Fibroblast of villous mesenchyme (primary cell): ENCODE measurements around the gene FN3KRP. TPM values are rescaled to one million over a fixed set of nuclear protein-coding genes. Genes with fewer than 3 reads are reported as not detected.

Experiments
- DNase-seq: peaks from one replicate; pipeline ENCODE4 v3.0.0-alpha.2; 2010; ENCODE audit warnings: low read depth
- H3K4me3 ChIP-seq: 2 replicates; pipeline ENCODE4 v1.5.1; 2011; ENCODE audit warnings: low read depth, mild to moderate bottlenecking, low read length
- total RNA-seq: library from RNA; depleted of rRNA; stranded (reverse); fragments of >200 nt; gene quantifications from 2 replicates; pipeline ENCODE4 v1.2.3, GENCODE V29; 2012
- TF ChIP-seq, protein P1 (sequence below): IDR thresholded peaks from 2 replicates; pipeline ENCODE4 v1.5.1; 2012; ENCODE audit warnings: low read depth, mild to moderate bottlenecking, low read length; ENCODE audit not compliant: insufficient read depth

The FN3KRP gene
- total RNA-seq, 1 donor = 11.2 TPM

DNA sequence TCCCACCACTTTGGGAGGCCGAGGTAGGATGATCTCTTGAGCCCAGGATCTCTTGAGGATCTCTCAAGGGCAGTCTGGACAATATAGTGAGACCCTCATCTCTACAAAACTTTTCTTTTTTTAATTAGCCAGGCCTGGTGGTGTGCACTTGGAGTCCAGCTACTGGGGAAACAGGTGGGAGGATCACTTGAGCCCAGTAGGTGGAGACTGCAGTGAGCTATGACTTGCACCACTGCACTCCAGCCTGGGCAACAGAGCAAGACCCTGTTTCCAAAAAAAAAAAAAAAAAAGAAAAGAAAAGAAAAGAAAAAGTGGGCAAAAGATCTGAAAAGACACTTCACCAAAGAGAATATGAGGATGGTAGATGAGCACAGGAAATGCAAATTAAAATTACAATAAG is 33.0 kb upstream of the FN3KRP start:
- no peak for DNase-seq
- no peak overlapping the region for H3K4me3 ChIP-seq
- TF ChIP-seq, protein P1, sequence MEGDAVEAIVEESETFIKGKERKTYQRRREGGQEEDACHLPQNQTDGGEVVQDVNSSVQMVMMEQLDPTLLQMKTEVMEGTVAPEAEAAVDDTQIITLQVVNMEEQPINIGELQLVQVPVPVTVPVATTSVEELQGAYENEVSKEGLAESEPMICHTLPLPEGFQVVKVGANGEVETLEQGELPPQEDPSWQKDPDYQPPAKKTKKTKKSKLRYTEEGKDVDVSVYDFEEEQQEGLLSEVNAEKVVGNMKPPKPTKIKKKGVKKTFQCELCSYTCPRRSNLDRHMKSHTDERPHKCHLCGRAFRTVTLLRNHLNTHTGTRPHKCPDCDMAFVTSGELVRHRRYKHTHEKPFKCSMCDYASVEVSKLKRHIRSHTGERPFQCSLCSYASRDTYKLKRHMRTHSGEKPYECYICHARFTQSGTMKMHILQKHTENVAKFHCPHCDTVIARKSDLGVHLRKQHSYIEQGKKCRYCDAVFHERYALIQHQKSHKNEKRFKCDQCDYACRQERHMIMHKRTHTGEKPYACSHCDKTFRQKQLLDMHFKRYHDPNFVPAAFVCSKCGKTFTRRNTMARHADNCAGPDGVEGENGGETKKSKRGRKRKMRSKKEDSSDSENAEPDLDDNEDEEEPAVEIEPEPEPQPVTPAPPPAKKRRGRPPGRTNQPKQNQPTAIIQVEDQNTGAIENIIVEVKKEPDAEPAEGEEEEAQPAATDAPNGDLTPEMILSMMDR = no peak

DNA sequence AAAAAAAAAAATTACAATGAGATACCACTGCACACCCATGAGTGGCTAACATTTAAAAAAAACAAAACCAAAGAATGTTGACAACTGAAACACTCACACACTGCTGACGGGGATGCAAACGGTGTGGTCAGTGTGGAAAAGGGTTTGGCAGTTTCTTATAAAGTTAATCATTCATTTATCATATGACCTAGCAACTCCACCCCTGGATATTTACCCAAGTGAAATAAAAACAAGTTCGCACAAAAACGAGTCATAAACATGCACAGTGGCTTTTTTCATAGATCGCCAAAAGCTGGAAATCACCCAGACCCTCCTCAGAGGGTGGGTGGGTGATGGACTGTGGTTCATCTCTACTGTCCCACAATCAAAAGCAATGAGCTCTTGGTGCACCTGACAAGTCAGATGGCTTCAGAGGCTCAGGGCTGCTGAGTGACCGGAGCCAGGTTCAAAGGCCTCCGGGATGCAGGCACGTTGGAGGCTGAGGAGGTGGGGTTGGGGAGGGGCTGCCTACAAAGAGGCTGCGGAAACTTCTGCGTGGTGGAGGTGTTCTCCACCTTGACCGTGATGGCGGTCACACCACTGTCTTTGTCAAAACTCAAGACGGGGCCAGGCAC is 32.2 kb upstream of the FN3KRP start:
- H3K4me3 ChIP-seq = no peak overlapping the region
- TF ChIP-seq, protein P1 = no peak
- DNase-seq = no peak

DNA sequence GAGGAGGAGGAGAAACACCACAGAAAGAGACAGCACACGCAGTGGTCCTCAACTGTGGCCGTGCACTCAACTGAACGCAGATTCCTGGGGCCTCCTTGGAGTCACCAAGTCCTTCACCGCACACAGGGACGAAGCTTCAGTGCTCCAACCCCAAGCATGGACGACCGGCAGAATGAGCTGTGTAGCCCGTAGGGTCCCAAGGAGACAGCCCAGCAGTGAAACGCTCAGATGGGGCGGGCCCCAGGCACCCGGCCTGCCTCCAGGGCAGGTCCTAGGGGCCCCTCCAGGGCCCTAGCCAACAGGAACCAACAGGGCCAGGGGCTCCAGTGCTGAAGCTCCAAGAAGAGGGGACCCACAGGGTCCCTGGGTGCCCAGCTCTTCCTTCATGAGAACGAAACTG is 31.2 kb upstream of the FN3KRP start:
- no peak overlapping the region for H3K4me3 ChIP-seq
- TF ChIP-seq, protein P1 = no peak
- no peak for DNase-seq

DNA sequence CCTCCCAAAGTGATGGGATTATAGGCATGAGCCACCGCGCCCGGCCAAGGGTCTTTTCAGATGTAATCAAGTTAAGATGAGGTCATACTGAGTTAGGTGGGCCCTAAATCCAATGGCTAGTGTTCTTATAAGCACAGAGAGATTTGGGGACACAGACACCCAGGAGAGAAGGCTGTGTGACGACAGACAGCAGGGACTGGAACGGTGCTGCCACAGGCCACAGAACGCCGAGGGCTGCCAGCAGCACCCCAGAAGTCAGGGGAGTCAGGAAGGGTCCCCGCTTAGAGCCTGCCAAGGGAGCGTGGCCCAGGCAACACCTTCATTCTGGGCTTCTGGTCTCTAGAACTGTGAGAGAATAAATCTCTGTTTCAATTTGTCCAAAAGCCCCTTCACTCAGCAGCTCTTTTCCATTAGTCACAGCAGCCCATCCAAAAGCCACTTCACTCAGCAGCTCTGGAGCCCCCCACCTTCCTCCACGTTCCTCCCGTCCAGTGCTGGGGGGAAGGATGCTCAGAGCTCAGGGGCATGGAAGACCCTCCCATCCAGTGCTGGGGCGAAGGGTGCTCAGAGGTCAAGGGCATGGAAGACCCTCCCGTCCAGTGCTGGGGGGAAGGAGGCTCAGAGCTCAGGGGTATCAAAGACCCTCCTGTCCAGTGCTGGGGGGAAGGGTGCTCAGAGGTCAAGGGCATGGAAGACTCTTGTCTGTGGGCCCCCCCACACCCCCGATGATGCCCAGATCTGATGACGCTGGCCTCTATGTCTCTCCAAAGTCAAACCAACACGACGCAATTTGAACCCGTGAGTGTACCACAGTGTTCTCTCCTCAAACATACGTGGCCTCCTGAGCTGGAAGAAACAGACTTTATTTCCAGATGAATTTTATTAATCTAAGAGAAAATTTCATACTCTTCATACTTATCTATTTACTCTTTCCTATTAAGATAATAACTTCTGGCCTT is 29.9 kb upstream of the FN3KRP start:
- DNase-seq = no peak
- TF ChIP-seq, protein P1 = no peak
- no peak overlapping the region for H3K4me3 ChIP-seq

DNA sequence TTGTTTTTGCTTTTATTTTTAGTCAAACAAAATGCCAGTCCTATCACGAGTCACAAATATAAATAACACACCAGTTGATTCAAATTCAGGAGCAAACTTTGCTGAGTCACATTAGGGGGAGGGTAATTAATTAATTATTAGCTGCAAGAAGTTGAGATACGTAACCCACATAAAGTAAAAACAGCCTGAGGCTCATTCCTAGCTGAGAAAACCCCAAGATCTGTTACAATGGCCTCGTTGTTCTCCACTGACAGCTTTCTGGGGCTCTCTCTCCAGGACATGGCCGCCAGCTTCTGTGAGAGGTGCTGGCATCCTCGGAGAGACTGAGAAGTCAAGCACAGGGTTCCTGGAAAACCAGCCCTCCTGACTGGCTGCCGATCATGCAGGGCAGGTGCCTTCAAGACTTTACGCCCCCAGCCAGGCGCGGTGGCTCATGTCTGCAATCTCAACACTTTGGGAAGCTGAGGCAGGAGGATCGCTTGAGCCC is 29.1 kb upstream of the FN3KRP start:
- DNase-seq = peak; percentile 62
- TF ChIP-seq, protein P1 = no peak

DNA sequence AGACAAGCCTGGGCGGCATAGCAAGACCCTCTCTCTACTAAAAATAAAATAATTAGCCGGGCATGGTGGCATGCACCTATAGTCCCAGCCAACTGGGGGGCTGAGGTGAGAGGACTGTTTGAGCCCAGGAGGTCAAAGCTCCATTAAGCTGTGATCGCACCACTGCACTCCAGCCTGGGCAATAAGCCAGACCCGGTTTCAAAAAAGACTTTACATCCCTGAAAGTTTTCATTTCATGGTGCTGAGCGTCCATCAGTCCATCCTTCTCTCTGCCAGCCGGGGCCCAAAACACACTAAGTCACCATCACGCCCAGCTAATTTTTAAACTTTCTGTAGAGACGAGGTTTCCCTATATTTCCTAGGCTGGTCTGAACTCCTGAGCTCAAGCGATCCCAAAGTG is 28.6 kb upstream of the FN3KRP start:
- TF ChIP-seq, protein P1 = no peak
- DNase-seq = no peak

More for the DNA sequence above, 29.1 kb upstream of the FN3KRP start:
- H3K4me3 ChIP-seq = no peak overlapping the region

More for the DNA sequence above, 28.6 kb upstream of the FN3KRP start:
- no peak overlapping the region for H3K4me3 ChIP-seq
